Measurements from ENCODE around the gene C20orf204. TPM values are rescaled to one million over a fixed set of nuclear protein-coding genes. Genes with fewer than 3 reads are reported as not detected.

Gene C20orf204
- polyA plus RNA-seq, 1 donor from 2014 or later = 6.0 TPM

DNA sequence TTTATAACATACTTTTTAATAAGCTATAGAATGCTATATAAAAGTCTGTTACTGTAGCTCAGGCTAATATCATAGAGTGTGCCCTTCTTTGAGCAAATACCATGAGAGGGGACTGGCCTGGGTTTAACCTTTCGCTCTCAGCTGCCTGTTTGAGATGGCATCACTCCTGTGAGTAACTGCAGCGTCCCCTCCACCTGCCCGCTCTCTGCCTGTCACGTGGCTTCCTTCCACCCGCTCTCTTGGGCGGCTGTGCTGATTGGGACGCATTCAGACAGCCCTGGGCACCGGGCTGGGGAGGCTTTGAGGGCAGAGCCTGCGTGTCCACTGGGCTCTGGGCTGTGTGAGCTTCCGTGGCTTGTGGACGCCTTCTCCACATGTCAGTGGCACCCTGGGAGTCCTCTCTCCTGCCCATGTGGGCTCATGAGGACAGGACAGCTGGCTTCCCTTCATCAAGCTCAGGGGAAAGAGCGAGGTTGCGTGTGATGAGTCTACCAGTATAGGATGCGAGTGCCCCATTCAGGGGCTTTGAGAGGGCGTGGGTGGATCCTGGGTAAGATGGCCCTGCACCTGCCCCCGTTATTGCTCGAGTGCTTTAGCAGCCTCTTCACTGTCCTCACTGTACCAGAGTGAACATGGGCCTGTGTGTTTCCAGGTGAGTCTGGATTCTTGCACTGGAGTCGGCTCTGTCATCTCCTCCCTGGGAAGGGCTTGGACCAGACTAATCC is 10.7 kb upstream of the C20orf204 start:
- H3K4me2 ChIP-seq (ENCODE audit: low read length) = no peak overlapping the region
- no peak overlapping the region for H3K27ac ChIP-seq (ENCODE audit: low read length)
- no peaks in the 10 kb centered on the region for H3F3A ChIP-seq (ENCODE audit: insufficient read depth, low read length, poor library complexity, severe bottlenecking)
- H2AFZ ChIP-seq (ENCODE audit: low read depth, low read length) = no peak overlapping the region
- no peaks in the 10 kb centered on the region for H3K9me3 ChIP-seq (ENCODE audit: low read length)
- H3K79me2 ChIP-seq (replicated peaks; ENCODE audit: insufficient read depth, low read length) = no peaks in the 10 kb centered on the region
- no peaks in the 10 kb centered on the region for H3K9me2 ChIP-seq (ENCODE audit: insufficient read depth, low read length)
- no peak overlapping the region for H3K9ac ChIP-seq (ENCODE audit: low read length)
- H3K36me3 ChIP-seq (ENCODE audit: insufficient read depth, low read length) = peaks cover 8% of the 10 kb centered on the region
- no peaks in the 10 kb centered on the region for H3K27me3 ChIP-seq (ENCODE audit: insufficient read depth, low read depth, low read length)
- H3K4me3 ChIP-seq (ENCODE audit: low read length) = no peak overlapping the region
- TF ChIP-seq EZH2 (IDR thresholded peaks at IDR 0.05; ENCODE audit: borderline replicate concordance, insufficient read depth, low read length, poor library complexity, severe bottlenecking) (no peak), TAF1 (IDR thresholded peaks at IDR 0.05; ENCODE audit: low read depth) (no peak), RAD21 (conservative IDR thresholded peaks at IDR 0.05) (no peak), REST (IDR thresholded peaks at IDR 0.05; ENCODE audit: borderline replicate concordance) (no peak), CTCF (IDR thresholded peaks at IDR 0.05; ENCODE audit: poor library complexity, severe bottlenecking) (no peak), EP300 (conservative IDR thresholded peaks at IDR 0.05; ENCODE audit: poor library complexity, severe bottlenecking) (no peak)
- H4K20me1 ChIP-seq (ENCODE audit: insufficient read depth) = no peaks in the 10 kb centered on the region

- Histone ChIP-seq H3K27ac (ENCODE audit: low read length) (no peak overlapping the region), H3F3A (ENCODE audit: insufficient read depth, low read length, poor library complexity, severe bottlenecking) (no peaks in the 10 kb centered on the region), H3K27me3 (ENCODE audit: insufficient read depth, low read depth, low read length) (no peaks in the 10 kb centered on the region), H4K20me1 (ENCODE audit: insufficient read depth) (no peaks in the 10 kb centered on the region), H3K9me3 (ENCODE audit: low read length) (no peaks in the 10 kb centered on the region), H3K9me2 (ENCODE audit: insufficient read depth, low read length) (no peaks in the 10 kb centered on the region), H3K36me3 (ENCODE audit: insufficient read depth, low read length) (peaks cover 8% of the 10 kb centered on the region), H3K4me3 (ENCODE audit: low read length) (no peak overlapping the region), H2AFZ (ENCODE audit: low read depth, low read length) (no peak overlapping the region), H3K9ac (ENCODE audit: low read length) (no peak overlapping the region), H3K79me2 (replicated peaks; ENCODE audit: insufficient read depth, low read length) (no peaks in the 10 kb centered on the region), H3K4me2 (ENCODE audit: low read length) (no peak overlapping the region)
- TF ChIP-seq EP300 (conservative IDR thresholded peaks at IDR 0.05; ENCODE audit: poor library complexity, severe bottlenecking) (no peak), CTCF (IDR thresholded peaks at IDR 0.05; ENCODE audit: poor library complexity, severe bottlenecking) (no peak), RAD21 (conservative IDR thresholded peaks at IDR 0.05) (no peak), TAF1 (IDR thresholded peaks at IDR 0.05; ENCODE audit: low read depth) (no peak), REST (IDR thresholded peaks at IDR 0.05; ENCODE audit: borderline replicate concordance) (no peak), MXI1 (conservative IDR thresholded peaks at IDR 0.05; ENCODE audit: poor library complexity, severe bottlenecking) (no peak), POLR2AphosphoS5 (IDR thresholded peaks at IDR 0.05) (no peak), SMC3 (conservative IDR thresholded peaks at IDR 0.05; ENCODE audit: poor library complexity) (no peak), EZH2 (IDR thresholded peaks at IDR 0.05; ENCODE audit: borderline replicate concordance, insufficient read depth, low read length, poor library complexity, severe bottlenecking) (no peak)
Measured at GRCh38 chr20:64025826-64026412, 10.1 kb upstream of the C20orf204 start.

All from neural cell (in vitro differentiated cells).